C4-2B (cell line): ENCODE measurements around the gene KCNS3.

ENCODE experiments used
- H3K27ac ChIP-seq: fragments of 450-650 bp; 2 replicates; pipeline ENCODE4 v1.5.1; 2017
- ZFX ChIP-seq: fragments of 450-650 bp; IDR thresholded peaks from 2 replicates; pipeline ENCODE4 v1.6.1; 2017
- TF ChIP-seq, protein P1 (sequence below): fragments of 450-650 bp; conservative IDR thresholded peaks from 2 replicates; pipeline ENCODE4 v1.5.1; 2017; ENCODE audit warnings: mild to moderate bottlenecking

Gene KCNS3

DNA sequence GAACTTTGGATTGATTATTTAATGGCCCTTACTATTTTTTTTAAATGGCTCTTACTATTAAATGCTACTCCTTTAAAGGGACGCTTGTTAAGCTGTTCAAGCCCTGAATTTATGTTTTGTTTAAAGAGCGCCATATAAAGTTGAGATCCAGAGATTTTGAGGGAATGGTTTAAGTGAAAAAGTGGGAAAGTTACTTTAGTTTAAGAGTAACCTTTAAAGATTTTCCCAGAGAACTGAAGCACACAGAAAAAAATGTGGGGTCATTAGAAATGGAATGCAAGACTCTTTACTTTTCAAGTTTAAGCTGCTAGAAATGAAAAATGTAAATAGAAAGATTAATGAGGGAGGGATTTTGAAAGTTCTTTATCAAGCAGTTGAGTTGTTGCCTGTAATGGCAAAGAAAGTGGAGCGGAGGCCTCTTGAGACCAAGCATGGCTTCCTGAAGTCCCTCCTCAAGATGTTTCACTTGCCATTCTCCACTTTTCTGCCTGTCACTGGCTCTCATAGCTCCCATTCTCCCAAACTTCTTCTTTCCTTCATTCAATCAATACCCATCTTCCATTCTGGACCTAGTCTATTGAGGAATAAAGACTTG lies 93.2 kb downstream of the KCNS3 start:
- TF ChIP-seq, protein P1, sequence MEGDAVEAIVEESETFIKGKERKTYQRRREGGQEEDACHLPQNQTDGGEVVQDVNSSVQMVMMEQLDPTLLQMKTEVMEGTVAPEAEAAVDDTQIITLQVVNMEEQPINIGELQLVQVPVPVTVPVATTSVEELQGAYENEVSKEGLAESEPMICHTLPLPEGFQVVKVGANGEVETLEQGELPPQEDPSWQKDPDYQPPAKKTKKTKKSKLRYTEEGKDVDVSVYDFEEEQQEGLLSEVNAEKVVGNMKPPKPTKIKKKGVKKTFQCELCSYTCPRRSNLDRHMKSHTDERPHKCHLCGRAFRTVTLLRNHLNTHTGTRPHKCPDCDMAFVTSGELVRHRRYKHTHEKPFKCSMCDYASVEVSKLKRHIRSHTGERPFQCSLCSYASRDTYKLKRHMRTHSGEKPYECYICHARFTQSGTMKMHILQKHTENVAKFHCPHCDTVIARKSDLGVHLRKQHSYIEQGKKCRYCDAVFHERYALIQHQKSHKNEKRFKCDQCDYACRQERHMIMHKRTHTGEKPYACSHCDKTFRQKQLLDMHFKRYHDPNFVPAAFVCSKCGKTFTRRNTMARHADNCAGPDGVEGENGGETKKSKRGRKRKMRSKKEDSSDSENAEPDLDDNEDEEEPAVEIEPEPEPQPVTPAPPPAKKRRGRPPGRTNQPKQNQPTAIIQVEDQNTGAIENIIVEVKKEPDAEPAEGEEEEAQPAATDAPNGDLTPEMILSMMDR, result no peak
- TF ChIP-seq ZFX, result no peak

DNA sequence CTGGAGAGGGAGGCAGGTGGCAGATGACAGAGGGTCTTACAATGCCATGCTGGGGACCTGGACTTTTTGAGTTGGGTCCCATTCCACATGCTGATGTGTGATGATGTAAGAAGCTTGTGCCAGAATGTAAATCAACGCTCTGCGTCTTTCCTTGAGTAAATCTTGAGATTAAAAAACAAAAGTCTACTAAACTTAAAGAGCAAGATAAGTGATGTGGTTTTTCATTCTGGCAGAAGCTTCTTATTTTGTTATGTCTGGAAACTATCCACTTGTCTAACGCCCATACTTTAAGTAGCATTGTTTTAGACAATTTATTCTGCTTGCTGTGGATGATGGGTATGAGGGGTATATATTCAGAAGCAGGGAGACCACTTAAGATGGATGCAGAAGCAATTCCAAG lies 94.5 kb downstream of the KCNS3 start:
- no peak for TF ChIP-seq ZFX
- TF ChIP-seq, protein P1, result no peak
- H3K27ac ChIP-seq, result no peak overlapping the region

More for the DNA sequence above, 93.2 kb downstream of the KCNS3 start:
- H3K27ac ChIP-seq, result no peak overlapping the region

- TF ChIP-seq ZFX, result no peak
- TF ChIP-seq, protein P1, result no peak
- H3K27ac ChIP-seq, result no peak overlapping the region
Measured at GRCh38 chr2:17975401-17975800, 96.9 kb downstream of the KCNS3 start.

- H3K27ac ChIP-seq, result no peak overlapping the region; the same call in 1 of the 2 replicates
- no peak for TF ChIP-seq ZFX
- TF ChIP-seq, protein P1, result no peak
Measured at GRCh38 chr2:17976871-17977746, 98.6 kb downstream of the KCNS3 start.

DNA sequence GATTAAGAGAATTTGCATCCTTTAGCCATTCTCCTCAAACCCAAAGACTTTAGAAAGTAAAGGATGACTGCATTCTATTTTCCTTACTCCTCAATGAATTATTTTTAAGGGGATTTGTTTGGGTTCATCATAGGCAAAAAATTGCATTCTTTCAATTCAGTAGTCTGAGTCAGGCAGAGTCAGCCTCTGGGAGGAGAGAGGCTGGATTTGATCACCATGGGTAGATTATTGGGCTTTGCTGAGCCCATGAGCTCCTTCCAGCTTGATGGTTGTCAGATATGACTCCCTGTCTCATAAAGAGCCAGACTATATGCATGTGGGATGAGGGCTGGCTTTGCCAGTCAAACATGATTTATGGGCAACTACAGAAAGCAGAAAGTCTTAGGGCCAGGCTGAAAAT lies 101.2 kb downstream of the KCNS3 start:
- no peak for TF ChIP-seq ZFX
- TF ChIP-seq, protein P1, result no peak
- H3K27ac ChIP-seq, result no peak overlapping the region

GRCh38 chr2:17981936-17982335 lies 103.5 kb downstream of the KCNS3 start:
- no peak for TF ChIP-seq ZFX
- TF ChIP-seq, protein P1, result no peak
- H3K27ac ChIP-seq, result no peak overlapping the region
